Breast epithelium (tissue), 4 donors: ENCODE data around the gene NDST4. TPM values are rescaled to one million over a fixed set of nuclear protein-coding genes. Genes with fewer than 3 reads are reported as not detected.

Source experiments
- DNase-seq, 2 donors: peaks; one replicate each; pipeline ENCODE4 v3.0.0-alpha.2; 2019; ENCODE audit warnings: low spot score in 2 of 2
- H3K27ac ChIP-seq, 2 donors: fragments of 200-600 bp; sonication (generic) in 1 of 2; one replicate each; pipeline ENCODE4 v1.5.1; 2016 to 2019; ENCODE audit warnings: mild to moderate bottlenecking in 1 of 2
- H3K27me3 ChIP-seq, 2 donors: fragments of 200-600 bp; sonication (generic) in 1 of 2; one replicate each; pipeline versions ENCODE4 v1.5.1 to v1.6.0; 2017 to 2019; ENCODE audit warnings: control low read depth in 1 of 2, mild to moderate bottlenecking in 1 of 2
- H3K36me3 ChIP-seq: fragments of 200-600 bp; one replicate; pipeline ENCODE4 v1.5.1; 2019
- H3K4me1 ChIP-seq, 2 donors: fragments of 200-600 bp; sonication (generic); one replicate each; pipeline ENCODE4 v1.5.1; 2016 to 2019; ENCODE audit warnings: control low read depth in 1 of 2
- H3K4me3 ChIP-seq, 3 donors: fragments of 200-600 bp; sonication (generic); 1 replicate in 2 of 3; 2 replicates in 1 of 3; pipeline ENCODE4 v1.5.1; 2016 to 2019; ENCODE audit warnings: mild to moderate bottlenecking in 3 of 3, moderate library complexity in 2 of 3
- H3K9me3 ChIP-seq, 2 donors: fragments of 200-600 bp; sonication (generic) in 1 of 2; one replicate each; pipeline ENCODE4 v1.5.1; 2016 to 2019; ENCODE audit warnings: control low read depth in 1 of 2
- CTCF ChIP-seq, 3 donors: fragments of 450-650 bp; IDR thresholded peaks; one replicate each; pipeline ENCODE4 v1.5.1; 2016 to 2017; ENCODE audit warnings: antibody characterized with exemption in 3 of 3, mild to moderate bottlenecking in 3 of 3, moderate library complexity in 3 of 3
- POLR2A ChIP-seq: fragments of 450-650 bp; IDR thresholded peaks from one replicate; pipeline ENCODE4 v1.6.1; 2016; ENCODE audit warnings: antibody characterized with exemption, mild to moderate bottlenecking, moderate library complexity
- POLR2AphosphoS5 ChIP-seq, 3 donors: sonication (generic); formaldehyde crosslinking; IDR thresholded peaks; one replicate each; pipeline ENCODE4 v1.6.1; 2017; ENCODE audit warnings: antibody characterized with exemption in 3 of 3
- intact Hi-C: fragments of 100-400 bp; cut with DNase I; formaldehyde crosslinking; loops from one replicate; pipeline ENCODE4 v1.15.1; 2023; ENCODE audit warnings: low total_unique reads
- total RNA-seq, 3 donors: library from RNA; depleted of rRNA; stranded (reverse); fragments of >200 nt; gene quantifications; one replicate each; pipeline ENCODE4 v1.1.0, GENCODE V29; 2016

NDST4 gene
- total RNA-seq, 3 donors from 2014 or later, result not detected

- TF ChIP-seq POLR2A, result no peak
- TF ChIP-seq CTCF (IDR thresholded peaks at IDR 0.05), result no peak
- TF ChIP-seq POLR2AphosphoS5 (IDR thresholded peaks at IDR 0.05), result no peak
- DNase-seq, result no peak
- H3K27ac ChIP-seq, result no peak overlapping the region
- H3K4me3 ChIP-seq, result no peak overlapping the region
- no peaks in the 10 kb centered on the region for H3K36me3 ChIP-seq
- no peaks in the 10 kb centered on the region for H3K27me3 ChIP-seq
- no peaks in the 10 kb centered on the region for H3K4me1 ChIP-seq
- H3K9me3 ChIP-seq, result no peaks in the 10 kb centered on the region
- intact Hi-C loops, result no loop called here
Observed at GRCh38 chr4:114791976-114792375, 321.4 kb downstream of the NDST4 start.

DNA sequence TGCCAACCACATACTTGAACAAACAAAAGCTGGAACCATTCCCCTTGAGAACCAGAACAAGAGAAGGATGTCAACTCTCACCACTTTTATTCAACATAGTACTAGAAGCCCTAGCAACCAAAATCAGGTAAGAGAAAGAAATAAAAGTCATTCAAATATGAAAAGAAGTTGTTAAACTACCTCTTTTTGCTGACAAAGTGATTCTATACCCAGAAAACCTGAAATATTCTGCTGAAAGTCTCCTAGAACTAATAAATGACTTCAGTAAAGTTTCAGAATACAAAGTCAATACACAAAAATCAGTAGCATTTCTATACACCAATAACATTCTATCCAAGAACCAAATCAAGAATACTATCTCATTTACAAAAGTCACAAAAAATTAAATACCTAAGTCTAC, 327.9 kb downstream of the NDST4 start:
- no peak for TF ChIP-seq CTCF (IDR thresholded peaks at IDR 0.05)
- TF ChIP-seq POLR2AphosphoS5 (IDR thresholded peaks at IDR 0.05), result no peak
- TF ChIP-seq POLR2A, result no peak
- no peak overlapping the region for H3K4me3 ChIP-seq
- no peaks in the 10 kb centered on the region for H3K4me1 ChIP-seq
- no peaks in the 10 kb centered on the region for H3K27me3 ChIP-seq
- H3K27ac ChIP-seq, result no peak overlapping the region
- H3K36me3 ChIP-seq, result no peaks in the 10 kb centered on the region
- intact Hi-C loops, result no loop called here
- DNase-seq, result no peak
- no peaks in the 10 kb centered on the region for H3K9me3 ChIP-seq

DNA sequence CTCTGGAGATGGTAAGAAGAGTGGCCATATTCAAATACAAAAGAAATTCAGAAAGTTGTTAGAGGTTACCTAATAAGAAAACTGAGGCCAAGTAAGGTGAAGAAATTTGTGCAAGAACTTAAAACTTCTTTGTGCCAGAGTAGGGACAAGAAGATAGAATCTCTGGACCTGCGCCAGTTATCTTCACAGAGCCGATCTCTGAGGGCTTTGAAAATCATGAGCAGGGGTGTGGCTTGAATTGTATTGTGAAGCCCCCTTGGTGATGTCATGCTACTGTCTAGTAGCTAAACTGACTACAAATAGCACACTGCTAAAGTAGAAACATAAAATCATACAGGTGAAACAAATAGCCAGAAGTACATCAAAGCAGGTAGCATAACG, 330.2 kb downstream of the NDST4 start:
- no peaks in the 10 kb centered on the region for H3K27me3 ChIP-seq
- H3K4me3 ChIP-seq, result no peak overlapping the region
- intact Hi-C loops, result no loop called here
- no peaks in the 10 kb centered on the region for H3K4me1 ChIP-seq
- DNase-seq, result no peak
- no peaks in the 10 kb centered on the region for H3K36me3 ChIP-seq
- H3K27ac ChIP-seq, result no peak overlapping the region
- H3K9me3 ChIP-seq, result no peaks in the 10 kb centered on the region
- TF ChIP-seq POLR2A (no peak), POLR2AphosphoS5 (IDR thresholded peaks at IDR 0.05) (no peak), CTCF (IDR thresholded peaks at IDR 0.05) (no peak)

DNA sequence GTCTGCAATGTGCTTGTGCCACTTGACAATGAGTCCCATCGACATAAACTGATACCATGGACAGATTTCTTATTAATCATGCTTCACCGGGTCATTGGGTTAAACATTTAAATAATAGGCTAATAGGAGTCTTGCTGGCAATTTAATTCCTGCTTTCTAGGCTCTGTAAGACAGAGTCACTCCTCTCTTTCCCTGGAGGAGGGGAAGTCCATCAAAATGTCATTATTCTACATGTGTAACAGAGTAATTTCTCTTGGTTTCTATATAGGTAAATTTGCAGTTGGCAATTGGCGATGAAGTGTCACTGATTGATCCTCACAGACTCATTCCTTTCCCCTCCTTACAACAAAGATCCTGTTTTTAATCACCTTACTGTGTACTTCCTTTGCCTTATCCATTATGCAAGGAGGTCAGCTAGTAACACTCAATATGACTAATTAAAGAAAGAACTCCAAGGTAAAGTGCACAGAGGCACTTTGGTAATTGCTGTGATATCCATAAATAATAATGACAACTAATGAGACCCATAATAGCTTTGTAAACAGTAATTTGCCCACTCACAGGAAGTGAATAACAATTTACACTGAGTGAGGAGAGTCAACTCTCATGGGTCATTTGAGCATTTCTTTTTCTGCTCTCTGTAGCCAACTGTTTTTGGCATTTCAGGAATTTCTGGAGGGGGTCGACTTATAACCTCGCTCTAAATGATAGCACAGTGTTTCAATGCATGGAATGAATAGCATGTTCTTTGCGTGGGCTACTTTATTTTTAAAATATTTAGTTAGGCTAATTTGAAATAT, 330.8 kb downstream of the NDST4 start:
- TF ChIP-seq CTCF (IDR thresholded peaks at IDR 0.05) (no peak), POLR2AphosphoS5 (IDR thresholded peaks at IDR 0.05) (no peak), POLR2A (no peak)
- H3K27me3 ChIP-seq, result no peaks in the 10 kb centered on the region
- H3K27ac ChIP-seq, result no peak overlapping the region
- H3K4me3 ChIP-seq, result no peak overlapping the region
- no peaks in the 10 kb centered on the region for H3K36me3 ChIP-seq
- no peaks in the 10 kb centered on the region for H3K9me3 ChIP-seq
- intact Hi-C loops, result no loop called here
- no peaks in the 10 kb centered on the region for H3K4me1 ChIP-seq
- DNase-seq, result no peak

DNA sequence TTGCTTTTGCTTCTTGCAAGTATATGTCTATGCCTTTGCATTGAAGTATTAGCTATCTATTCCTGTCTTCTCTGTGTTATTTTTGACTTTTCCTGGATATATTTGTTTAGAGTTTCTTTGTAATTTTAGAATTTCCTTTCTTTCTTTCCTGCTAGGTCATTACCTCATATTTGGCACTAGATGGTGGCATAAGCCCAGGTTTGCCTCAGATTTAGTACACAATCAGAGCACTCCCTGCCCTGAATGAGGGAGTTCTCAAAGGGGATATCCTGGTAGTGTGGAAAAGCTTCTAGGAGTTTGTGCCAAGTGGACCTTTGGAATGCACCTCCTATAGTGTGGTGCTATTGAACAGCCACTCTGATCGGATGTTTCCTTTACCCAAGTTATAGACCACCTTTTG, 333.2 kb downstream of the NDST4 start:
- no peak for TF ChIP-seq POLR2A
- no peak for TF ChIP-seq CTCF (IDR thresholded peaks at IDR 0.05)
- TF ChIP-seq POLR2AphosphoS5 (IDR thresholded peaks at IDR 0.05), result no peak
- Histone ChIP-seq H3K9me3 (no peaks in the 10 kb centered on the region), H3K27ac (no peak overlapping the region), H3K27me3 (no peaks in the 10 kb centered on the region), H3K36me3 (no peaks in the 10 kb centered on the region), H3K4me1 (no peaks in the 10 kb centered on the region), H3K4me3 (no peak overlapping the region)
- intact Hi-C loops, result no loop called here
- no peak for DNase-seq
